LNCaP clone FGC (cell line): ENCODE measurements around the gene ADAMTS16.

Experiments
- DNase-seq: peaks from one replicate; pipeline ENCODE4 v3.0.0-alpha.2; 2011; ENCODE audit warnings: low read depth
- H3K4me3 ChIP-seq: 2 replicates; pipeline ENCODE4 v1.5.1; 2011; ENCODE audit warnings: mild to moderate bottlenecking, low read depth, low read length, control low read depth
- CTCF ChIP-seq: IDR thresholded peaks from 2 replicates; pipeline ENCODE4 v1.5.1; 2012; ENCODE audit warnings: mild to moderate bottlenecking; ENCODE audit not compliant: control insufficient read depth, insufficient read depth; ENCODE audit errors: extremely low read depth

ADAMTS16 gene

GRCh38 chr5:5270958-5271785 lies 131.0 kb downstream of the ADAMTS16 start:
- H3K4me3 ChIP-seq = no peak overlapping the region
- TF ChIP-seq CTCF = no peak
- DNase-seq = no peak

- no peak for TF ChIP-seq CTCF
- DNase-seq = no peak
- no peak overlapping the region for H3K4me3 ChIP-seq
These were observed 131.7 kb downstream of the ADAMTS16 start for GRCh38 chr5:5271786-5272321.

- TF ChIP-seq CTCF = no peak
- no peak overlapping the region for H3K4me3 ChIP-seq
- DNase-seq = no peak
These were observed 133.3 kb downstream of the ADAMTS16 start for GRCh38 chr5:5273398-5273797.

- no peak for TF ChIP-seq CTCF
- no peak for DNase-seq
These were observed 133.8 kb downstream of the ADAMTS16 start for GRCh38 chr5:5273976-5274375.

GRCh38 chr5:5275211-5275610 lies 135.1 kb downstream of the ADAMTS16 start:
- no peak overlapping the region for H3K4me3 ChIP-seq
- TF ChIP-seq CTCF = no peak
- no peak for DNase-seq

More at GRCh38 chr5:5273976-5274375, 133.8 kb downstream of the ADAMTS16 start:
- H3K4me3 ChIP-seq = no peak overlapping the region

- H3K4me3 ChIP-seq = no peak overlapping the region
- no peak for TF ChIP-seq CTCF
- DNase-seq = no peak
These were observed 136.3 kb downstream of the ADAMTS16 start for GRCh38 chr5:5276430-5276829.
